Neural crest cell (in vitro differentiated cells): ENCODE measurements around the gene RASA3. TPM values are rescaled to one million over a fixed set of nuclear protein-coding genes. Genes with fewer than 3 reads are reported as not detected.
"Not testable (repeated sequence)": the region's sequence is repeated elsewhere in the genome, so short reads cannot be mapped to it uniquely, and the experiment has no call there.

Experiments used
- DNase-seq: peaks from one replicate; pipeline ENCODE4 v3.0.0; 2021; ENCODE audit warnings: low read depth, mixed read lengths, low spot score
- H3K27ac Mint-ChIP-seq: one replicate; pipeline ENCODE4 v1.8.0; 2021; ENCODE audit warnings: mild to moderate bottlenecking, mixed read lengths; ENCODE audit not compliant: unreplicated experiment
- H3K27me3 Mint-ChIP-seq: 2 replicates; pipeline ENCODE4 v1.8.0; 2021; ENCODE audit warnings: low read depth, mild to moderate bottlenecking, mixed read lengths
- H3K36me3 Mint-ChIP-seq: 2 replicates; pipeline ENCODE4 v1.8.0; 2021; ENCODE audit warnings: low read depth, mild to moderate bottlenecking, mixed read lengths
- H3K4me1 Mint-ChIP-seq: 2 replicates; pipeline ENCODE4 v1.8.0; 2021; ENCODE audit warnings: mixed read lengths
- H3K4me3 Mint-ChIP-seq: one replicate; pipeline ENCODE4 v1.8.0; 2021; ENCODE audit warnings: mild to moderate bottlenecking, mixed read lengths
- H3K9me3 Mint-ChIP-seq: 2 replicates; pipeline ENCODE4 v1.8.0; 2021; ENCODE audit warnings: mixed read lengths
- CTCF ChIP-seq: fragments of 200-600 bp; sonication (generic); conservative IDR thresholded peaks from 2 replicates; pipeline ENCODE4 v1.5.0; 2021; ENCODE audit warnings: antibody characterized with exemption, mild to moderate bottlenecking
- total RNA-seq: library from RNA; stranded (reverse); gene quantifications from 2 replicates; pipeline ENCODE4 v1.2.1, GENCODE V29; 2021

The RASA3 gene
- total RNA-seq, 1 donor from 2014 or later = 29.5 TPM

- H3K27ac Mint-ChIP-seq = peak overlapping the region; percentile 9
- no peak for DNase-seq
- peaks cover 71% of the 10 kb centered on the region for H3K4me1 Mint-ChIP-seq
- TF ChIP-seq CTCF = no peak
- H3K9me3 Mint-ChIP-seq = no peaks in the 10 kb centered on the region
- no peaks in the 10 kb centered on the region for H3K36me3 Mint-ChIP-seq
- peak overlapping the region; percentile 97 for H3K4me3 Mint-ChIP-seq
- H3K27me3 Mint-ChIP-seq = no peaks in the 10 kb centered on the region
These were observed 2.8 kb downstream of the RASA3 start for GRCh38 chr13:114129649-114130062.

- Mint-ChIP-seq H3K4me1 (peaks cover 73% of the 10 kb centered on the region), H3K36me3 (no peaks in the 10 kb centered on the region), H3K9me3 (no peaks in the 10 kb centered on the region), H3K4me3 (peak overlapping the region; percentile 97), H3K27me3 (no peaks in the 10 kb centered on the region), H3K27ac (peak overlapping the region; percentile 93)
- TF ChIP-seq CTCF = no peak
- DNase-seq = no peak
These were observed 3.5 kb downstream of the RASA3 start for GRCh38 chr13:114128624-114129522.

DNA sequence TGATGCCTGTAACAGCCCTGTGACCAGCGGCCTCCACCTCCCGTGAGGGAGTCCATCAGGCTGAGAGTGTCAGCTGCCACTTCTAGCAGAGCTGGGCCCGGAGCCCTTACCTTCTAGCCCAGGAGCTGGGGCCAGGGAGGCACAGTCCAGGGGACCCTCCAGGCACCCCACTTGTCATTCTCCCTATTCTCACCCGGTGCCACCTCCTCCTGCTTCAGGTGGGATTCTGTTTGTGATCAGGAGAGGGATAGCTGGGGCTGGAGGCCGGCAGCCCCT, 4.1 kb downstream of the RASA3 start:
- no peaks in the 10 kb centered on the region for H3K9me3 Mint-ChIP-seq
- peak overlapping the region; percentile 70 for H3K4me3 Mint-ChIP-seq
- no peak for TF ChIP-seq CTCF
- peaks cover 74% of the 10 kb centered on the region for H3K4me1 Mint-ChIP-seq
- no peaks in the 10 kb centered on the region for H3K36me3 Mint-ChIP-seq
- no peak for DNase-seq
- no peaks in the 10 kb centered on the region for H3K27me3 Mint-ChIP-seq
- peak overlapping the region; percentile 77 for H3K27ac Mint-ChIP-seq

DNA sequence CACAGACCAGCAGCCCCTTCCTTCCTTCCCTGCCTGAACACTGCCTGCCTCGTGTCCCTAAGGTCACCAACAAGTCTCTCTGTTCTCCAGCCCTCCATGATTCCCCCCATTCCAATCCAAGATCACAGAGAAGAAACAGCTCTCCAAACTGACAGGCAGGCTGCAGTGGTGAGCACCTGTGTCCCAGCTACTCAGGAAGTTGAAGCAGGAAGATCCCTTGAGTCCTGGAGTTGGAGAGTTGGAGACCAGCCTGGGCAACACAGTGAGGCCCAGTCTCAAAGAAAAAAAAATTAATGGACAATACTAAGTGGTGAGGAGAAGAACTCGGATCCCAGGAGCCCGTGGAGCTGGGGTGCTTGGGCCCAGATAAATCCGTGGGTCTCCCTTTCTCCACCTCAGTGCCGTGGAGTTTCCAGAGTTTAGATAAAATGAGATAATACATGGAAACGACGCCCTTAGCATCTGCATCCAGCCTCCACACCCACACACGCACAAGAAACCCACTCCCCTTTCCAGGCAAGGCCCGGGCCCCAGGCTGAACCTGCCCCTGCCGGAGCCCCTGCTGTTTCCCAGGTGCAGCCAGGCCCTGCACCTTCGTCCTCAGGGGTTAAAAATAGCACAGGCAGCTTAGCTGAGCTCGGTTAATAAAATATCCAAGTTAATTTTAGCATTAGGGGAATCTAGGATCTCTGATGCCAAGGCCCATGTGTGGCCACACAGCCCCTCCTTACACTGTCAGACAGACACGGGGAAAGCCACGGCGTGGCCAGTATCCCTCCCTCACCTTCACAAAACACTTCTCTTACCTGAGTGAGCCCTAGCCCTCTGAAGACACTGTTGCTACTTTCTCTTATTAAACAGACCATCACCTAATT, 4.7 kb downstream of the RASA3 start:
- TF ChIP-seq CTCF = no peak
- Mint-ChIP-seq H3K4me1 (peaks cover 78% of the 10 kb centered on the region), H3K36me3 (no peaks in the 10 kb centered on the region), H3K27me3 (no peaks in the 10 kb centered on the region), H3K27ac (peak overlapping the region; percentile 77), H3K9me3 (no peaks in the 10 kb centered on the region), H3K4me3 (peak overlapping the region; percentile 64)
- no peak for DNase-seq

DNA sequence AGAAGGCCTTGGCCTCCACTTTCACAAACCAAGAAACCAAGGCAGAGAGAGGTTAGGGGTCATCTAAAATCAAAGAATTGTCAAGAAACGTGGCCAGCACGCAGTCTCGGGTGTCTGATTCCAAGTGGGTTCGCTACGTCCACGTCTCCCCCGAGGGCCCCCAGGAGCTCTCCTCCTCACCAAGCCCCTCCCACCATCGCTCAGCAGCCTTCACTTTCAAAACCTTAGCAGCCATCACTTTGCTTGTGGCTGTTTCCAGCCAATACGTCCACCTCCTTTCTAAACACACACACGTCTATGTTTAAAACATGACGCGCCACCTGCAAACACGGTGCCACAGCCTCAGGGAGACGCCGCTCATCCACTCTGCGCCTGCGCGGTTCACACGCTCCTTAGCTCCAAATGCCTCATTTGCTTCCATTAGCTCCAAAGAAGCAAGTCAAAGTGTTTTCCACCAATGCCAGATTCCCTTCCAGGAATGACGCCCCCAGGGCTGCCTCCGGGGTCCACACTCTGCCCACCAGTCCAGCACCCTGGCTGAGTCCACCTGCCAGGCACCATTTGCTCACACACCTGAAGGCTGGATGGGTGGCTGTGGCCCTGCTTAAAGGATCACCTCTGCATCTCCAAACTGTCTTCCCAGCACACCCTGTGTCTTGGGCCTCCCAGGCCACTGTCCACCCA, 5.5 kb downstream of the RASA3 start:
- Mint-ChIP-seq H3K4me1 (peaks cover 78% of the 10 kb centered on the region), H3K4me3 (peak overlapping the region; percentile 64), H3K9me3 (no peaks in the 10 kb centered on the region), H3K36me3 (no peaks in the 10 kb centered on the region), H3K27me3 (no peaks in the 10 kb centered on the region), H3K27ac (peak overlapping the region; percentile 44)
- TF ChIP-seq CTCF = no peak
- DNase-seq = no peak

GRCh38 chr13:114126086-114126485, 6.3 kb downstream of the RASA3 start:
- DNase-seq, H3K9me3 Mint-ChIP-seq, H3K27me3 Mint-ChIP-seq, H3K36me3 Mint-ChIP-seq, H3K27ac Mint-ChIP-seq: not testable (repeated sequence)
- peak overlapping the region; percentile 48 for H3K4me3 Mint-ChIP-seq
- H3K4me1 Mint-ChIP-seq = peaks cover 78% of the 10 kb centered on the region
